GM19193 (cell line): ENCODE results near the gene SLC15A3.

Experiments
- POLR2A ChIP-seq: IDR thresholded peaks from 4 replicates; pipeline ENCODE4 v1.6.1; 2011; ENCODE audit not compliant: insufficient read depth, insufficient read length; ENCODE audit errors: extremely low read depth

Gene SLC15A3

DNA sequence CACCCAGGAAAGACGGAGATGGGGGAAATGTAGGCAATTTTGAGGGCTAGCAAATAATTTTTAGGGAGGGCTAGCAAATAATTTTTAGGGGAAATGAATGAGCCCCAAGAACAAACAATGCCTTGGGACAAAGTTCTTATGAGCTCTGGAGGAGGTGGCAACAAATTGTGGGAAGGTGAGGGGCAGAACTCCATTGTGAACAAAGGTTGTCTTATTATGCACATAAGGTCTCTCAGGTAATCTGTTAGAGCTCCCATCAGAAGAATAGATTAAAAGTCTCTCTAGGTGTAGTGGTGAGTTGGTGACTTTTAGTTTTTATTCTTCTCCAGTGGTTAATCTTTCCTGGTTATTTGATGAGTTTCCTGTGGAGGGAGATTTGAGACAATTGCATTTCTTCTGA lies 43.2 kb downstream of the SLC15A3 start:
- no peak for TF ChIP-seq POLR2A

DNA sequence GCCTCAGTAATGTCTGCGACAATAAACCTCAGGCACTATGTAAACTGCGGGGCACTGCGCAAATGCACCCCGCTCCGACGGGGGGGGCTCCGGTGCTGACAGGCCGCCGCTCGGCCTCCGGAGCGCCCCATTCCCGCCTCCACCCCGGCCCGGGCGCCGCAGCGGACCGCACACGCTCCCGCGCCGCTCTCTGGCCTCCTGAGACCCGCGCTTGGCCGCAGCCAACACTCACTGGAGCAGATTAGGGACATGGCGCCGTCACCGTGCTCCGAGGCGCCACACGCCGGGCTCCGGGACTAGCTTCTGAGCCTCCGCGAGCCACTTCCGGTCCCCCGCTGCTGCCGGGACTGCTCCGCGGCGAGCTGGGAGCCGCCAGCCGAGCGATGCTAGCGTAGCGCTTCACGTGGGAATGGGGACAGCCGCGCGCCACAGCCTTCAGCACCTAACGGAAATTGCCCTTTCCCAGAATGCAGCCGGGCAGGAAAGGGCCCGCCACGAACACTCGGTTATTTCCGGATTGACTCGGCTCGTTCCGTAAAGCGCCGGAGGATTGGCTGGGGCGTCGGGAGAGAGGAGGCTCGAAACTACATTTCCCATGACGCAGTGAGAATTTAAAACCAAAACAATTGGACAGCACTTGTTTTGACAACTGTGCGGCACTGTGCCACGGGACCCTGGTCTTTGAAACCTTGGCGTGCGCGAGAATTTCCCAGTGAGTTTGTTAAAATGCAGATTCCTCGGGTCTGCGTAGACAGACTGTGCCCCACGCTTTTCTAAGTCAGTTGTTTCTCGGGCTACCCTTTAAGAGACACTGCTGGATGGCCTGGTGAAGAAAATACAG lies 45.6 kb downstream of the SLC15A3 start, which contains the start of gene PRPF19:
Gene PRPF19 (minus strand): TSS at position 454 of the 841 bp plus-strand sequence. CDS start 203 bp downstream, at position 251.
- peak; percentile 95 for TF ChIP-seq POLR2A

DNA sequence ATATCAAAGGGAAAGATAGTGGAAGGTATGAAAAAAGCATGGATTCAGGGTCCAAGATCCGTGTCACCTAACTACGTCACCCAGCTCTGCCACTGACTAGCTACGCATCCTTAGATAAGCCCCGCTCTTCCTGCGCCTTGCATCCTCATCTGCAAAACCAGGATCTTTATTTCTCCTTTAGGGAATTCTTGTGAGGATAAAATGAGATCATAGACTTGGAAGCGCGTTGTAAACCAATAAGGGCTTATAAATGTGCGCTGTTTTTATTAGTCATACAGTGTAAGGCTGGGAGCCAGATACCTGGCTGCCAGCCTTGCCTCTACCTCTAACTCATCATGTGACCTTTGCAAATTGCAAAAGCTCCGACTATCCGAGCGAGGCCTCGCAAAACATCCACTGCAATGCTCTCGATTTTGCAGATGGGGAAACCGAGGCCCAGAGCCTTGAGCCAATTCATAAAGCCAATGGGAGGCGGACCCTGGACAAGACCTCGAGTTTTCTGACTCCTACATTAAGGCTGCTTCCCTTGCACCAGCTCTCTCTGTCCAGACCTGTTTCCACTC lies 46.3 kb downstream of the SLC15A3 start:
- TF ChIP-seq POLR2A, result no peak

DNA sequence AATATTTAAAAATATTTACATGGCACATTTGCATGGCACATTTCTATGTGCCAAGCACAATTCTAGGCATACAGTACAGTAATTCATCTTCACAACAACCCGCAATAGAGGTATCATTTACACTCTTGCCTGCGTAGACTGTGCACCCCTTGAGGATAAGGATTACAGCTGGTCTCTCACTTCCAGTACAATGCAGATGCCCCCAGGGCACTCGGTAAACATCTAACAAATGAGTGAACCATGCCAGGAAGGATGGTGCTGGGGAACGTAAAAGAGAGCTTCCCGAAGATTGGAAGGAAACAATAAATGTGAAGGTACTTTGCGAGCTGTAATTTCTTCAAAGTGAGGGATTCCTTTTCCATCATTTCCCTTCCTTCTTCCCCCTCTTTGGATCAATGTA lies 46.9 kb downstream of the SLC15A3 start:
- no peak for TF ChIP-seq POLR2A

DNA sequence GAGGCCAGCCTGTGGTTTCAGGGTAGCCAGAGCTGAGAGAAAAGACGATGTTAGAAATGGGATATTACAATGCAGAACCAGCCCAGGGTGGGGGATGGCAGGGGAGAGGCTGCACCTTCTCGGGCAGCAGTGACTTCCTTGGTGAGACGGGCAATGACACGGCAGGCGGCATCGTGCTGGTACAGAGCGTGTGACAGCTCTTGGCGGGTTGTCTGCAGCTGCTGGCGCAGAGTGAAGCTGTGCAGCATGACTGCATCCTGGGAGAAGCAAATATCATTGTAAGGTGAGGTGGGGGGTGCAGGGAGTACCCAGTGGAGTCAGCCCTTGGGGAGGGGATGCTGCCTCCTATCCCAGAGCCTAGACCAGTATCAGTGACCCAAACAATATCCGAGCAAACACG lies 49.4 kb downstream of the SLC15A3 start:
- no peak for TF ChIP-seq POLR2A

GRCh38 chr11:60900673-60901404 lies 51.1 kb downstream of the SLC15A3 start:
- no peak for TF ChIP-seq POLR2A

DNA sequence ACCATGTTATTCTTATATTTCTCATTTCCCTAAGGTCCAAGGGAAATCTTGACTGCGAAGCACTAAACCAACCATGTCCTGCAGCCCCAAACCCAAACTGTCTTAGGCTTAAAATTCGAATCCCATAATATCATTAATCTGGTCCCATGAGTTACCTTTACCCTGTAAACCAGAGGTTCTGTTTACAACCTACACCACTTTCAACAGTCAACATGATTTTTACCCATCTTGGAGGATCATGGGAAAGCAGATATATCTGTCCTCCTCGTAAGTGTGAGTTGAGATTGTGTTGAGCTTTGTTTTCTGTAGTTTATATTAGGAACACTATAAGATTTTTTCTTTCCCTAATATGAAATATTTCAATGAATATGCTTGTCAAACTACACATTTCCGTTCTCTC lies 52.0 kb downstream of the SLC15A3 start:
- no peak for TF ChIP-seq POLR2A

GRCh38 chr11:60899046-60899936 lies 52.7 kb downstream of the SLC15A3 start:
- no peak for TF ChIP-seq POLR2A

DNA sequence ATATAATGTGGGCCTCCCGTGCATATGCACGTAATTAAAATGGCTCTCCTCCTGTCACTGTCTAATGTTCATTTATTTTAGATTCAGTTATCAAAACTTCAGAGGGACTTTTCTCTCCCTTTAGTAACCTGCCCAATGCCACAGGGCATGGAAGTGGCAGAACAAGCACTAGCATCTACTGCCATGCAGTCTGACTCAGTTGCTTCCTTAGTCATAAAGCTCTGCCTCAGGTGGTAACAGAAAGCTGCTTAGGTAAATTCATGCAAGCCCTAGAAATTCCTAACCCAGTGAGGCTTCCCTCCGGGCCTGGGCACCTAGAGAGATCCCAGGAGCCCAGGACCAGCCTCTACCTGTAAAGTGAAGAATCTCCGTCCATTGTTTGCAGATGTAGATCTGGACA lies 54.5 kb downstream of the SLC15A3 start:
- no peak for TF ChIP-seq POLR2A

- no peak for TF ChIP-seq POLR2A
Measured at GRCh38 chr11:60895687-60896086, 56.3 kb downstream of the SLC15A3 start.

GRCh38 chr11:60891103-60891741 lies 60.8 kb downstream of the SLC15A3 start:
- no peak for TF ChIP-seq POLR2A

- no peak for TF ChIP-seq POLR2A
Measured at GRCh38 chr11:60890696-60891095, 61.3 kb downstream of the SLC15A3 start.

DNA sequence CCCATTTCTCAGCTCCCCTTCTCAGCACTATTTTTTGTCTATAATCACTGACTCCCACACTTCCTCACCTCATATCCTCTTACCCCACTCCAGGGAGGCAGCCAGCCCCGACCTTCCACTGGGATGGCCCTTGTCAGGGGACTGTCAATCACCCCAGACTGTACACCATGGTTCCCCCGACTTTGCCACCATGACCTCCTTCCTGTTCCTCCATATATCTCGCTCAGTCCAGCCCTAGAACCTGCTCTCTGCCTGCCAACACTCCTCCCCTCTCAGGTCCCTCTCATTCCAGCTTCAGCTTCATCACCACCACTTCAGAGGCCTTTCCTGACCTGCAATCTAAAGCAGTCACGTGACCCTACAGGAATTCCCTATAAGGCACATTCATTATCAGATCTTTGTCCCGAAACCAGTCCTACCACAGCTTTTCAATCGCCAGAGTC lies 62.1 kb downstream of the SLC15A3 start:
- TF ChIP-seq POLR2A, result no peak

- TF ChIP-seq POLR2A, result no peak
Measured at GRCh38 chr11:60887556-60887955, 64.4 kb downstream of the SLC15A3 start.
